Measurements from ENCODE around the gene ONECUT1.

Gene ONECUT1

DNA sequence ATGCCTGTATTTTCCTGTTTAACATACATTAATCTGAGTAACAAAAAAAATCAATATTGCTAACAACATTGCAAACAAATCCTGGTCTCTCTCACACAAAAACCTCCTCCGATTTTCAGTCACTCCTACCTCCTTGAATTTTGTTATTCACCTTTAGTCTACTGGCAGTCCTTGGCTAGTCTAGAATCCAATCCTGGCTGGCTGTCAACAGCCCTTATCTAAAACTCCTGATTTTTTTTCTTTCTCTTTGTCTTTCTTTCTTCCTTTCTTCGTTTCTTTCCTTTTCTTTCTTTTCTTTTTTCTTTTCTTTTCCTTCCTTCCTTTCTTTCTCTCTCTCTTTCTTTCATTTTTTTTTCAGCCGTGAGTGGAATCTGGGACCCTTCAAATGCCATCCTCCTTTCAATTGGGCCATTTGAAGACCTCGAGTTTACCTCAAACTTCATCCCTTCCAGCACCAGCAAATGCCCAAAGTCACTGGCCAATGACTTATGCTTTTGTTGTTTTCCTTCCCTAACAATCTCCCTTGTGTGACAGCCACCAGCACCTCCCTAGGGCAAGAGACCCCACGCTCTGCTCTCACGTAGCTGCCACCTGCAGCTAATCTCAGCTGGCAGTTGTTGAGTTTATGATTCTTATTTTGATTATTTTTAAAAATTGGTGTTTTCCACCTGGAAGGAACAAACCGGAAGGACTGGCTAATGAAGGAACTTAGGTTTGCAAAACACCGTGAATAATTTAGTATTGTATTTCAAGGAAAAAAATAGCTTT lies 6.8 kb upstream of the ONECUT1 start:
- DNase-seq (ENCODE audit: low spot score) = no peak

DNA sequence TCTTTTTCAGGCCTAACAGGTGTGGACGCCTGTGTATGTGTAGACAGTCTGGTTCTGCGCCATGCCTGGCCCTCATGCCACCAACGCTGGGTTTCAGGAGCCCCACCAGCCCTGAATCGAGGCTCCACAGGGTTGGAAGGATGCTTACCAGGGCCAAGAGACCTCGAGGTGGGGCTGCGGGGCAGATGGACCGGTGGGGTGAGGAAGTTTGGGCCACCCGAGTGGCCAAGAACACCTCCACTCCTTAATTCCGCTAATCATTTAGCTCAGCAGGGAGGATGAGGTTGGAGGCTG lies 6.0 kb upstream of the ONECUT1 start:
- DNase-seq (ENCODE audit: low spot score) = no peak

DNA sequence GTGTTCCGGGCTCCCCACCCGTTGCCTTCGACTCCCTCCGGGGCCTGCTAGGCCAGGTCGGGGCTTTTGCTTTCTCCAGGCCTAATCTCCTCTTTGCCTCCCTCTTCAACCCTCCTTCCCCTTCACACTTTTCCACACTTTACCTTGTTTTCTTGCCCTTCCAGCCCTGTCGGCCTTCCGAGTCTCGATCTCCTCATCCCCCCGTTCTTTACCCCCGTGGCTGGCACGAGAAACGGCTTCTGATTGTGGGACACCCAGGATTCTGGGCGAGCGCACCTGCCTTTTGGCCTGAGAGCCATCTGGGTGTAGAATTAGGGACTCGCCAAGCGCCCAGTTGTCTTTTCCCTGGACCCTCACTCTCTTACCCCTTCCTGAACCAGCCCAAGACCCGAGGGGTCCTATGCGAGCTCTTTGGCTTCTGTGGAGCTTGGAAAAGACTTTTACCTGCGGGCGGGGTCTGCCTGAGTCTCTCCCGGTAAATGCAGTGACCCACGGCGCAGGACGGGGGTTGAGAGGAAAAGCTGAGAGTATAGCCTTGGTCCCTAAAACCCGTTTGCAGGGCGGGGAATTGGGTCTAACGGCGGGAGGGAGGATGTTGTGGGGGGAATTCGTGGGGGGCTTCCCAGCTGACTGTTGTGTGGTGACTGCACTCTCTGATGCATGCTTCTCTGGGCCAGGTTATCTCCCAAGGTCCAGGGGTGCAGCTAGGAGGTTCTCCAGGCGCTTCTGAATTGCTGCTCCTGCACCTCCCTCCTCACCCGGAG lies 5.5 kb upstream of the ONECUT1 start:
- no peak for DNase-seq (ENCODE audit: low spot score)

DNA sequence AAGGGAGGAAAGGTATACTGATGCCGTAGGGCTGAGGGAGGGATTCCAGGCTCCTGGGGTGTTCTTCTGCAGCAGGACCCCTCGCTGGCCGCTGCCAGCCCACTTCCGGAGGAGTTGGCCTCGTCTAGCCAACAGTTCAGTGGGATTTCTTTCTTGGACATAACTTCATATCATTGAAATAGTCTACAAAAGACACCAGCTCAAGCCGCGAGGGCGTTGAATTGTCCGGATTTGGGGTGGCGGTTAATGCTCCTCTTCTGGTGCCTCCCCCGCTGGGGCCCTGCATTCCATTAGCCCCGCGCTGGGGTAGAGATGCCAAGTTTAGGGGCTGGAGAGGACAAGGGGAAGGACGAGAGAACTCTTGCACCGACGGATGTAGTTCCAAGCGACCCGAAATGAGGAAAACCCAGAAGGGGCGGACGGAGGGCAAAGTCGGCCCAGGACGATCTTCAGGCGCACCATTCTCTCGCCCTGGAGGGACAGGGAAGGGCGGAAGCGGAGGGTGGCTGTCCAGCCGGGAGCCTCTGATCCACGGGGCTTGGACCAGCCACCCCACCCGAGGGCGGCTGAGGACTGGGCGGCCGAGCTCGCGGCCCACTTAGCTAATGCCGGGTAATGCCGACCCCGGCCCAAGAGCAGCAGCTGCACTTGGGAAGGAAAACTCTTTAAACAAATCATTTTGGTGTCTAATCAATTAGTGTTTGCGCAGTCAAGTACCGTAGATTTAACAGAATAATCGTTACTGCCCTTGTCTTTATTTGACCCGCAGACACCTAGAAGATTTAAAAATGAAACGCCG lies 4.7 kb upstream of the ONECUT1 start:
- no peak for DNase-seq (ENCODE audit: low spot score)

GRCh38 chr15:52791776-52792175 lies 1.6 kb upstream of the ONECUT1 start:
- DNase-seq (ENCODE audit: low spot score) = no peak

GRCh38 chr15:52790941-52791751 lies 1.0 kb upstream of the ONECUT1 start:
- no peak for DNase-seq (ENCODE audit: low spot score)

DNA sequence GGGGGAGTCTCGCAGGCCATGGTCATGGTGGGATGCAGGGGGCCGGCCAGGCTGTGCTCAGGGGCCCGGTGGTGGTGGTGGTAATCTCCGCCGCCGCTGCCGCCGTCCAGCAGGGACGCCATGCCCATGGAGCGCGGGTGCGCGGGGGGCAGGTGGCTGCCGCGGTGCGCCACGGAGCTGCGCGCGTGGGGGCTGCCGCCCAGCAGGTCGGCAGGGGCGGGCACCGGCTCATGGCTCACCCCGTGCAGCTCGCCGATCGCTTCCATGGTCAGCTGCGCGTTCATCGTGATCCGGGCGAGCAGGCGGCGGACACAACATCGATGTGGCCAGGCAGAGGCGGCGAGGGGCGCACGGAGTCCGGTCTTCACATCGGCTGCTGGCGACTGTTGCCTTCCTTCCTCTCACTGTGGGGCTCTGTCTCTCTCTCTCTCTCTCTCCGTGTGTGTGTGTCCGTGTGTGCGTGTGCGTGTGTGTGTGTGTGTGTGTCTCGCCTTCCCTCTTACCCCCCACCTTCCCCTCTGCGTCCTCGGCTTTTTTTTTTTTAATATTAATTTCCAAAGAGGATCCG lies 451 bp downstream of the ONECUT1 start:
- DNase-seq (ENCODE audit: low spot score) = no peak

DNA sequence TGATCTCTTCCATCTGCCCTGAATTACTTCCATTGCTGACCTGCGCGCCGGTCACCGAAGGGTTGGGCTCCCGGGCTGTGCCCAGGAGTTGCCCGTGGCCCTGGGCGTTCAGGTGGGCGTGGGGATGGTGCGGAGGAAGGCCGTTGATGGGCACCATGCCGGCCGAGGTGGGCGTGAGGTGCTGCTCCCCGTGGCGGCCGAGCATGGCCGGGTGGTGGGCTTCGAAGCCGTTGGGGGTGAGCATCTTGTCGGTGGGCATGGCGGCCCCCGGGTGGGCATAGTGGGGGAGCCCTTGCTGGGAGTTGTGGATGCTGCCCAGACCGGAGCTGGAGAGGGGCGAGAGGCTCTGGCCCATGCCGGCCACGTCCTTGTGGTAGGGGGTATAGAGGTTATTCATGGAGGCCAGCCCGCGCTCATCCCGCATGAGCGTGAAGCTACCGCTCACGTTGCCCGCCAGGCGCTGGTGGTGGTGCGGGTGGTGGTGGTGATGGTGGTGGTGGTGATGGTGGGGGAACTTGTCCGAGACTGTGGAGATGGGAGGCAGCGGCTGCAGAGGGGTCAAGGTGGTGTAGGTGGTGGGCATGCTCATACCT lies 1.0 kb downstream of the ONECUT1 start:
- no peak for DNase-seq (ENCODE audit: low spot score)

- DNase-seq (ENCODE audit: low spot score) = no peak
Observed at GRCh38 chr15:52788099-52788986, 1.8 kb downstream of the ONECUT1 start.

- no peak for DNase-seq (ENCODE audit: low spot score)
Observed at GRCh38 chr15:52787549-52788098, 2.5 kb downstream of the ONECUT1 start.

DNA sequence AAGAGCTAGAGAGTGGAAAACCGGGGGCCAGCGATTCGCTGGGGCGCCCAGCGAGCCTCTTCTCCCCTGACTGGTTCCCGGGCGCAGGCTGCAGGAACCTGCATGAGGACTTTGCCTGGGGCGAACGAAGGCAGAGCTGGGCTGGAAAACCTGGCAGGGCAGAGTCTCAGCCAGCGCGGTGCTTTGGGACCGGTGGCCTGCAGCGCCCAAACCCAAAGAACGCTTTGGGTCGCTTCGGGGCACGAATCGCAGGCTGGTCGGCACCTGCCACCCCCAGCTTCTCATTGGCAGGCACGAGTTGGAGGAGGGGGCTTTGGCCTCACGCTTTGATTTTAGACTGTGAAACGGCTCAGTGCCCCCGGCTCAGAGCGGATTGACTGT lies 3.0 kb downstream of the ONECUT1 start:
- DNase-seq (ENCODE audit: low spot score) = no peak

- DNase-seq (ENCODE audit: low spot score) = no peak
Observed at GRCh38 chr15:52786436-52787122, 3.6 kb downstream of the ONECUT1 start.

DNA sequence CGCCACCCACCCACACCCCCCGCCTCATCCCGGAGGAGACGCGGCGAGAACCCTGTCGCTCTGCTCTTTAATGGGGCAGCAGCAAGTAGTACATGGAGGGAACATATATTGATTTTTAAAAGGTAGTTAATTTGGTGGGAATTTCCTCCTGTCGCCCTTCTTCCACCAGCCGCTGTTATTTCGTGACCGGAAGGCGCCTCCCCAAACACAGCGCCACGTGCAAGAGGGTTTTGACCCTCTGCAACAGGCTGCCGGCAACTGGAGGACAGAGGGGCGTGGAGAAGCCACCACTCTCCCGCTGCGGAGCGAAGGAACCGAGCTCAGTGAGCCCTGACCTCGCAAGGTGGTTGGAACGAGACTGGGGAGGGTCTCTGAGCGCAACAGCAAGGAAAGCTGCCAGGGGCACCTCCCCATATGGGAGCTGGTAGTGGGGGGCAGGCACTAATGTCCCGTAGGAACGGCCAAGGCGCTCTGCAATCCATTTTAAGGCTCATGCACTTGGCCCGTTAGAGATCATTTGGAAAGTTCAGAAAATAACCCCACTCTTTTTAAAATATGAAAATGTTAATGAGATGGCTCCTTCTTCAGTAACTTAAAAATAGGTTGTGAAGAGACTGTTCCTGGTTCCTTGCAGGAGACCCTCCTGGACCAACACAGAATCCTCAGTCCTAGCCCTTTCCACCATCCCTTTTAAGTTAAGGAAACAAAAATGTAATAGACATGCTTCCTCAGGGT lies 4.3 kb downstream of the ONECUT1 start:
- DNase-seq (ENCODE audit: low spot score) = no peak

DNA sequence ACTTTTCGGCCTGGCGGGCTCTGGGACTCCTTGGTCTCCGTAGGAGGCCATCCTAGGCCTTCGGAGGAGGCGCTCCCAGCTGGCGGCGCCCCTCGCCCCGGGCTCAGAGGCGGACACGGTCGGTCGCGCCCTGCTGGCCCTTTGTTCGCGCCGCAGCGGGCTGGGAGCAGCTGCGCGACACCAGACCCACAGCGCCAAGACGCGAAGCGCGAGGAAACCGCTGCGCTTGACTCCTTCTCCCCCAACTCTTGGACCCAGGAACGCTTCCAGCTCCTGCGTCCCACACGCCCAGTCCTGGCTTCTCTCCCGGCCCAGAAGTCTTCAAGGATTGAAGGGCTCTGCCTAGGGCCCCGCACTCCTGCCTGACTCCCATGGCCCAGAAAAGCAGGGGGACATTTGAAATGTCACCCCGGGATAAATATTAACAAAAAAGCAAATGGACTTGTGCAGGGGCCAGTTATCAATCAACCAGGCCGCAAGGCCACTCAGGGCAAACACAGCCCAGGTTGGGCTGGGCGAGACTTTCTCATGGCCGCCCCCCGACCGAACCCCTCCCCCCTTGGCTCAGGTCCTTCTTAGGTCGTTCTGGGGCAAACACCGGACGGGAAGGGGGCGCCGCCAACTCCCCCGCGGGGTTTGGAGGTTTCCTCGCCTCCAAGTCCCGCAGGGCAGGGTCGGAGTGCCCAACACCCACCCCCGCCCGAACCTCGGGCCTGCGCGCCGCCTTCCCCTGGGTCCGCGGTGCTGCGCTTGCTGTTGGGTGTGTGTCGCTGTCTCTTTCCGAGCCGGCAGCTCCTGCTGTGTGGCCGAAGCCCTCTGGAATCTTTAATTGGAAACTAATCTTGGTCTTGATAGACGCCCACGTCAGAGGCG lies 5.1 kb downstream of the ONECUT1 start:
- no peak for DNase-seq (ENCODE audit: low spot score)

- no peak for DNase-seq (ENCODE audit: low spot score)
Observed at GRCh38 chr15:52783929-52784798, 6.0 kb downstream of the ONECUT1 start.

GRCh38 chr15:52783191-52783829 lies 6.8 kb downstream of the ONECUT1 start:
- no peak for DNase-seq (ENCODE audit: low spot score)

Data from globus pallidus (tissue), 1 donor.